Naive B cell (primary cell): Measurements from ENCODE around the gene OR8D4. TPM values are rescaled to one million over a fixed set of nuclear protein-coding genes. Genes with fewer than 3 reads are reported as not detected.

Experiments
- ATAC-seq, 2 donors: fragments of 150-1000 bp; cut with Tn5 transposase; 2 replicates each; pipeline ENCODE4 v1.10.0; 2021; ENCODE audit warnings: low read depth in 2 of 2, mild to moderate bottlenecking in 2 of 2, moderate library complexity in 2 of 2
- DNase-seq: peaks from one replicate; pipeline ENCODE4 v3.0.0; 2022
- H3K27ac Mint-ChIP-seq, 6 donors: one replicate each; pipeline ENCODE4 v1.8.0; 2020 to 2022; ENCODE audit warnings: mild to moderate bottlenecking in 6 of 6, mixed read lengths in 6 of 6, moderate library complexity in 5 of 6, inconsistent platforms in 2 of 6
- H3K27me3 Mint-ChIP-seq, 3 donors: one replicate each; pipeline ENCODE4 v1.8.0; 2021 to 2022; ENCODE audit warnings: mixed read lengths in 3 of 3, mild to moderate bottlenecking in 1 of 3
- H3K36me3 Mint-ChIP-seq, 2 donors: one replicate each; pipeline ENCODE4 v1.8.0; 2020 to 2022; ENCODE audit warnings: mixed read lengths in 2 of 2, inconsistent platforms in 1 of 2, mild to moderate bottlenecking in 1 of 2
- H3K4me1 Mint-ChIP-seq, 3 donors: one replicate each; pipeline ENCODE4 v1.8.0; 2020 to 2022; ENCODE audit warnings: mixed read lengths in 3 of 3, inconsistent platforms in 1 of 3, mild to moderate bottlenecking in 1 of 3, moderate library complexity in 1 of 3
- H3K4me3 Mint-ChIP-seq, 8 donors: one replicate each; pipeline ENCODE4 v1.8.0; 2020 to 2022; ENCODE audit warnings: mild to moderate bottlenecking in 8 of 8, mixed read lengths in 8 of 8, moderate library complexity in 8 of 8, inconsistent platforms in 2 of 8
- H3K9me3 Mint-ChIP-seq, 7 donors: one replicate each; pipeline ENCODE4 v1.8.0; 2020 to 2022; ENCODE audit warnings: mixed read lengths in 7 of 7, mild to moderate bottlenecking in 5 of 7, inconsistent platforms in 2 of 7, moderate library complexity in 1 of 7
- polyA plus RNA-seq, 6 donors: library from polyadenylated mRNA; unstranded; fragments of 300-500 nt; fragmentation: Illumina TruSeq; gene quantifications; one replicate each; pipeline ENCODE4 v1.2.3, GENCODE V29; 2021; ENCODE audit warnings: low read depth in 6 of 6

The OR8D4 gene
- polyA plus RNA-seq, 6 donors from 2014 or later = not detected

DNA sequence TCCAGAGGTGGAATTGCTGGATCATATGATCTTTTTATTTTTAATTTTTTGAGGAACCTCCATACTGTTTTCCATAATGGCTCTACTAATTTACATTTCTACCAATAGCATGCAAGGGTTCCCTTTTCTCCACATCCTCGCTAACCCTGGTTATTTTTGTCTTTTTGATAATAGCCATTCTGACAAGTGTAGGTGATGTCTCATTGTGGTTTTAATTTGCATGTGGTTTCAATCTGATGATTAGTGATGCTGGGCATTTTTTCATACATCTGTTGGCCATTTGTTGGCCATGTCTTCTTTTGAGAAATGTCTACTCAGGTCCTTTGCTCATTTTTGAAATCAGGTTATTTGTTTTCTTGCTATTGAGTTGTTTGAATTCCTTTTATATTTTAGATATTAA lies 22.1 kb downstream of the OR8D4 start:
- Mint-ChIP-seq H3K27ac (no peak overlapping the region), H3K27me3 (peaks cover 0 to 6% (median 5%) of the 10 kb centered on the region in 3 donors), H3K4me3 (no peak overlapping the region), H3K4me1 (no peaks in the 10 kb centered on the region), H3K36me3 (no peaks in the 10 kb centered on the region), H3K9me3 (peaks cover 0 to 4% (median 0%) of the 10 kb centered on the region in 7 donors)
- ATAC-seq (no peak), DNase-seq (no peak)

DNA sequence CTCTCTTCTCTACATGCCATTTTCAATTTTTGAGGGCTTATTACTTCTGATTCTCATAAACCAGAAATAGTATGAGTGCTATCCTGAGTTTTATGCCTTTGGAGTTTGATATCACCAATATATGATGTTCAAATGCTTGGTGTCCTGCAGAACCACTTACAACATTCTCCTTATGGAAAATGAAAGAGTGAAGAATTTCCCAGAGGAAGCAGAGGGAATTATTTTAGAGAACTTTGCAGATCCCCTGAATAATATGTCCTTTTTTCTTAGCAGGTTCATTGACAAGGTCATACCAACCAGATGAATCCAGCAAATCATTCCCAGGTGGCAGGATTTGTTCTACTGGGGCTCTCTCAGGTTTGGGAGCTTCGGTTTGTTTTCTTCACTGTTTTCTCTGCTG lies 37.4 kb downstream of the OR8D4 start, which contains the start of gene OR4D5:
OR4D5 (plus strand) TSS at position 301 of the 400 bp plus-strand sequence; CDS start at position 301, 0 bp downstream.
- Mint-ChIP-seq H3K27me3 (peaks cover 0 to 8% (median 0%) of the 10 kb centered on the region in 3 donors), H3K9me3 (peaks cover 0 to 12% (median 2%) of the 10 kb centered on the region in 7 donors), H3K27ac (peak within 1 kb of the TSS in 1 of 6 donors; percentile 45), H3K36me3 (no peaks in the 10 kb centered on the region), H3K4me3 (no peak within 1 kb of the TSS), H3K4me1 (no peaks in the 10 kb centered on the region)
- ATAC-seq (no peak), DNase-seq (no peak)

DNA sequence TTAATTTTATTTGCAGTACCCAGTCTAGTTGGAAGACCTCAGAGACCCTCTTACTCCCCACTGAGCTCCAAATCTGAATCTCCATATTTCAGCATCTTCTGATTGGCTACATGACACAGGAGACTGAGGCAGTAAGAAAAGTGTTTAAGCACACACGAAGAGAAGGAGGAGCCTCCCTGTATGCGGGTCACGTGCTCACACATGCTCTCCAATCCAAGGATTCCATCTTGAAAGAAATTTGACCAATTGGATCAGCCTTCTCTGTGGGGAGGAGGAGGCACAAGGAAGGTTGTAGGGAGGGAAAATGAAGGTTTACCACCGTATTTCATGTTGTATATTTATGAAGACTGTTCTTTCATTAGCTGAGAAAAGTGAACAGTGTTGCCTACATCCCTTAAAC lies 40.4 kb downstream of the OR8D4 start:
- peaks cover 5 to 8% (median 8%) of the 10 kb centered on the region in 3 donors for H3K27me3 Mint-ChIP-seq
- H3K36me3 Mint-ChIP-seq = no peaks in the 10 kb centered on the region
- H3K4me3 Mint-ChIP-seq = no peak overlapping the region
- DNase-seq (no peak), ATAC-seq (no peak)
- peaks cover 0 to 12% (median 2%) of the 10 kb centered on the region in 7 donors for H3K9me3 Mint-ChIP-seq
- H3K27ac Mint-ChIP-seq = no peak overlapping the region
- H3K4me1 Mint-ChIP-seq = no peaks in the 10 kb centered on the region

DNA sequence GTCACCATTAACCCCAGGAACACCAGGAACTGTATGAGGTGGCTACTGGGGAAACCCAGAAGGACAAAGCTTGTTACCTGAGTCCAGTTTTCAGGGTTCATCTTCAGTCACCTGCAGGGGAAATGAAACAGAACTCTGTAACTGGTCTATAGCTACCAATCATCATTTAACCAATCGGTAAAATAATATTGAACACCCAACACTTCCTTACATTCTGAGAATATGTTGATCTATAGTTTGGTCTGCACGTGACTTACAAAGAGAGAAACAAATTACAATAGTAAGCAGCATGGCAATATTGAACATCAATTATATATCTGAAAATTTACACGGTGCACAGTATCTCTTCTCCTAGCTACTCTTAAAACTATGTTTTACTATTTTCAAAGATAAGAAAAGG lies 41.8 kb downstream of the OR8D4 start, which contains the start of gene OR6T1:
OR6T1 (minus strand) TSS at position 101 of the 400 bp plus-strand sequence; CDS start at position 101, 0 bp downstream.
- ATAC-seq (no peak), DNase-seq (no peak)
- Mint-ChIP-seq H3K27ac (peak within 1 kb of the TSS in 1 of 6 donors; percentile 9), H3K36me3 (no peaks in the 10 kb centered on the region), H3K4me1 (no peaks in the 10 kb centered on the region), H3K9me3 (peaks cover 0 to 12% (median 2%) of the 10 kb centered on the region in 7 donors), H3K27me3 (peaks cover 5 to 9% (median 8%) of the 10 kb centered on the region in 3 donors), H3K4me3 (peak within 1 kb of the TSS in 1 of 8 donors; percentile 5)

DNA sequence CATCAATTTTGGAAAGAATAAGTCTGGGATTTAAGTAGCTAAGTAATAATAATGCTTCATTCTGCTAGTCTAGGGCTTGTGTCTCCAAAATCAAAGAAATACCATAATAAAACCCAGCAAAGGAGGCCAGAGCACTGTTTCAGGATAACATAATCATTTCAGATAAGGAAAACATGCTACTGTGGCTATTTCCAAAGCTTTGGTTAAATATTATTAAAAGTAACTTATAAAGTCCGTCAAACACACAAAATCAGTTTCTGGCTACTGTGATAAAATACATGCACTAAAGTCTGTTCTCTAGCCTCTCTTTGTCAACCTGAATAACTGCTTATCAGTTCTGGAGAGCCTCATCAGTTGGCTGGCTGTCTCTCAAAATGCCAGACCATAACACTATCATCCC lies 43.2 kb downstream of the OR8D4 start:
- Mint-ChIP-seq H3K27ac (no peak overlapping the region), H3K36me3 (no peaks in the 10 kb centered on the region), H3K4me3 (no peak overlapping the region), H3K4me1 (no peaks in the 10 kb centered on the region), H3K27me3 (peaks cover under 1 to 9% (median 5%) of the 10 kb centered on the region in 3 donors), H3K9me3 (peaks cover 0 to 7% (median 2%) of the 10 kb centered on the region in 7 donors)
- ATAC-seq (no peak), DNase-seq (no peak)

DNA sequence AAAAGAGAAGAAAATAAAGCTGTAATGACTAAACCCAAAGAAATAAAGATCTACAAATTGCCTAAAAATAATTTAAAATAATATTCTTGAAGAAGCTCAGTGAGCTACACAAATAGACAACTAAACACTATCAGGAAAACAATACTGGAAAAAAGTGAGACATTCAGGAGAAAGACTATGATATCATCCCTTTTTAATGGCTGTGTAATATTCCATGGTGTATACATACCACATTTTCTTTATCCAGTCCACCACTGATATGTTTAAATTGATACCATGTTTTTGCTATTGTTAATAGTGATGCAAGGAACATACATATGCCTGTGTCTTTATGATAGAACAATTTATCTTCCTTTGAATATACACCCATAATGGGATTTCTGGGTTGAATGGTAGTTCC lies 54.8 kb downstream of the OR8D4 start:
- Mint-ChIP-seq H3K4me1 (no peaks in the 10 kb centered on the region), H3K27me3 (peaks cover 0 to 9% (median 0%) of the 10 kb centered on the region in 3 donors), H3K27ac (no peak overlapping the region), H3K36me3 (no peaks in the 10 kb centered on the region), H3K9me3 (peaks cover 0 to 22% (median 7%) of the 10 kb centered on the region in 7 donors), H3K4me3 (no peak overlapping the region)
- no peak for ATAC-seq
- DNase-seq = no peak

Other genes starting within 250 kb of the OR8D4 start
- gene SCN3B, start 247.5 kb upstream of the OR8D4 start, polyA plus RNA-seq = under 1 TPM in 1 of 6 donors, not detected in 5; 0.10 TPM
- gene ZNF202, start 160.5 kb upstream of the OR8D4 start, polyA plus RNA-seq = 10 to 100 TPM in 2 of 6 donors, 1 to 10 TPM in 3, not detected in 1; 6.3 to 16.4 (median 8.8) TPM
- gene OR6X1, start 147.6 kb upstream of the OR8D4 start, polyA plus RNA-seq = not detected
- gene OR6M1, start 95.8 kb upstream of the OR8D4 start, polyA plus RNA-seq = not detected
- gene TMEM225, start 16.5 kb upstream of the OR8D4 start, polyA plus RNA-seq = not detected
- not detected for gene OR4D5, start 37.5 kb downstream of the OR8D4 start, polyA plus RNA-seq
- not detected for gene OR6T1, start 41.7 kb downstream of the OR8D4 start, polyA plus RNA-seq
- not detected for gene OR10S1, start 75.6 kb downstream of the OR8D4 start, polyA plus RNA-seq
- not detected for gene OR10G6, start 93.0 kb downstream of the OR8D4 start, polyA plus RNA-seq
- gene OR10G4, start 110.8 kb downstream of the OR8D4 start, polyA plus RNA-seq = not detected
- not detected for gene OR10G9, start 120.8 kb downstream of the OR8D4 start, polyA plus RNA-seq
- not detected for gene OR10G8, start 124.6 kb downstream of the OR8D4 start, polyA plus RNA-seq
- gene OR10G7, start 139.2 kb downstream of the OR8D4 start, polyA plus RNA-seq = not detected
- 10 to 100 TPM in 4 of 6 donors, 1 to 10 TPM in 1, not detected in 1; 4.5 to 15.8 (median 11.6) TPM for gene VWA5A, start 213.3 kb downstream of the OR8D4 start, polyA plus RNA-seq